AG08396 (cell line): ENCODE data around the gene FOXN3.
A peak's percentile ranks its signal among the peaks of the same experiment; 100 is the strongest.

ENCODE experiments used
- DNase-seq: peaks from one replicate; pipeline ENCODE4 v3.0.0; 2012; ENCODE audit warnings: low spot score, mixed read lengths

The FOXN3 gene

DNA sequence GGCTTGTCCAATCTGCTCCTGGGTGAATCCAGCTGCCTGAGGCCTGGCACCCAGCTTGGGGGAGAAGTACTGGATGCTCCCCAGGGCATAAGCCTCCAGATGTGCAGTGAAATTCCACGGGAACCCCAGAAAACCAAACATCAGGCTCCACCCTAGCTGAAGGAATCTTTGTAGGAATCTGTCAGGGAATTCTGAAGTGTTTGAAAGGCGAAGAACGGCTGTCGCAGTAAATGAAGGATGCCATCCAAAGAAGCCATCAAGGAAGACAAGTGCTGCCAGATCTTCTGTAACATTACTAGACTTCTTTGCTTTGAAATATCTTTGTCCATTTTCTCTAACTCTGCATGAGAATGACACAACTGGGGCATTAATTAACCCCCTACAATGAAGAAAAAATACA lies 219.4 kb downstream of the FOXN3 start:
- no peak for DNase-seq

DNA sequence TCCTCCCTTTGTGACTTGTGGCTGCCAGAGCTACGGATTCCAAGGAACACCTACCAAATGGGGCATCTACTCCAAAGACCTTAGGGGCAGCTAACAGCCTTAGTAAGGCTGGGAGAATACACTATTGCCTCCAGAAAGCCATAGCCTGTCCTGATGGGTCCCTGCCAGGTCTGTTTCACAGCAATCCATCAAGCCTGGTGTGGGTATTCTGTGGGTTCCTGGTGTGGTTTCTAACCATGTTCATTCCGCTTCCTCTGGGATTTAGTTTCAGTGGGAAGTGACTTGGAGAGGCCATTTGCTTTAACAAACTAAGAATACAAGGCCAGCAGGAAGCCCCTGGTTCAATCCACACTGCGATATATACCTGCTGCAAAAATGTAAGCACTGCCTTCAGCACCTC lies 220.5 kb downstream of the FOXN3 start:
- DNase-seq, result no peak

GRCh38 chr14:89194376-89194775 lies 222.7 kb downstream of the FOXN3 start:
- DNase-seq, result no peak

DNA sequence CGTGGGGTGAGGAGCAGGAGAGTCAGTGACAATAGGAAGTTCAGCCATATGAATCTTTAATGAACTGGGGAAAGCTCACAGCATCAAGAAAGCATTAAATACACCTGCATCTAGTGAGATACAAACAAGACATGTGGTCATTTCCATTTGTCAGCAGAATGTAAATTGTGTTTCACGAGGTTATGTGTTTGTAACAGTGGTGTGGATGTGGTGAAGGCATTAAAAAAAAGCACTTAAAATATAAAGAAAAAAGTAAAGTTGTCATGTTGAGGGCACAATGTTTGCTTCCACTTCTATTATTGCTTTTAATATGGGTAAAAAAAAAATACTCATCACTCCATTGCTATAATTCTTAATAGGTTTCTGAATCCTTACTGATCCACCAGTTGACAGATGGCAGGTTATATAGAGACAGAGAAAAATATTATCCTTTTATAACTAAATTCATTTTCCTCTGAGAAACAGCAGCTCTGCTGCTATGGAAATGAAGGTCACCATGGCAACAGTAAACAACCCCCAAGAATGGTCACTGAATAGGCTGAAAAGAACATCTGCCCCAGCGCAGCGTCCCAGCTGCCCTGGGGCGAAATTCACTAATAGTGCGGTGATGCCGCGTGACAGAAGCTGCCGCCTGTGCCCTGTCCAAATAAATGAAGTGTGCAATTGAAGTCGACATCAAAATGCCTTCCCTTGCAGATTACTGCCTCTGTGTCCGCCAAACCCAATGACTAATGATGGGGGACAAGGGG lies 226.1 kb downstream of the FOXN3 start:
- no peak for DNase-seq

GRCh38 chr14:89188492-89188891 lies 228.5 kb downstream of the FOXN3 start:
- no peak for DNase-seq

DNA sequence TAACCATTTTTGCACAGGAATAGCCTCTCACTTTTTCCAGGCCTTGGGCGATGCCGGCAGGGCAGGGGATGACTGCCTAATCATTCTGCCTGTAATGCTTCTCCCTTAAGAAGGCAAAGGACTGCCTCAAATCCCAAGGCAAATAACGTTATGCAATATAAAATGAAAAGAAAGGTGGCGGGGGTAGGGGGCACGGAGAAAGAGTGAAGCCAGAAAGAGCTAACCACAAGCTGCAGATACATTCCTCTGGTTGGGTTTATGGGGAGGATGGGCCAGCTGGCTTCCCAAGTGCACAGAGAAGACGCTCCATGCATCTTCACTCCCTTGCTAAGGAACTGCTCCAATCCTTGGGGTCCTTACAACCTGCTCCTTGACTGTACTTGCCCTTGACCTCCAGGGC lies 229.5 kb downstream of the FOXN3 start:
- no peak for DNase-seq

DNA sequence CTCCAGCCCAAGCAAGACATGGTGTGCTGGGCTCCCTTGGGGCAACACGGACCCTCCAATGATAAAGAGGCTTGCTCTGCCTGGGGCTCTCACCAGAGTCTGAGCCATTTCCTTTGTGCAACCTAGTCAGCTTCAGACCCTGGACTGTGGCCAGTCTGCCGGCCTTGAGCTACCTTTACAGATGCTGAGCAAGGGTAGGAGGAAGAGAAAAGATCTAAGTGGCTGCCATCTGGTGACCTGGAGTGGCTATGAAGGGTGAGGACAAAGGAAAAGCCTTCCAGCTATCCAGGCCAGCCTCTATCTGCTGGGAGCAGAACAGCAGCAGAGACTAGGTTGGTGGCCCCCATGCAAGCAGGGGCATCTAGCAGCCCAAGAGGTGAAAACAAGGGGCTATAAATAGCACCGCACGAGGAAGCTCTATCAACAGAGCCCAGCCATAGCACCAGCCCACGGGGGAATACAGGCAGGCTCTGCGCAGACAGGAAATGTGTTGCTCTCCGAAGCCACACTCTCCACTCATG lies 230.1 kb downstream of the FOXN3 start:
- no peak for DNase-seq

- DNase-seq, result peak; percentile 41
These were observed 230.8 kb downstream of the FOXN3 start for GRCh38 chr14:89185919-89186855.

- no peak for DNase-seq
These were observed 232.1 kb downstream of the FOXN3 start for GRCh38 chr14:89184952-89185351.

GRCh38 chr14:89182326-89182725 lies 234.7 kb downstream of the FOXN3 start:
- no peak for DNase-seq

DNA sequence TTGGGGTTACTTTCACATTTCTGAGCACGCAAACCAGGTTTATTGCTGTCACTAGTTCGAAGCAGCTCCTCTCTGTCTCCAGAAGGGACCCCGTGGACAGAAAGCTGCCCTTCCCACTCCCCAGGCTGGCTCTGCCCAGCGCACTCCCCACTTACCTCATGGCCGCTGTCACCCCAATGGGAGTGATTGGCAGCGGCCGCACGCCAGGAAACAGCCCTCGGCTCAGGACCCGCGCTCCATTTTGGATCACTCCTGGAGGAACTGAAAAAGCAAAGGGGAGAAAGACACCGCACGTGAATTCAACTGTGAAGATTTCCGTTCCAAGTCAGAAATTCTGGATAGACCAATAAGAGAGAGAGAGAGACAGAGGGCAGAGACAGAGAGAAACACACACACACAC lies 236.5 kb downstream of the FOXN3 start:
- DNase-seq, result no peak

GRCh38 chr14:89179891-89180404 lies 237.1 kb downstream of the FOXN3 start:
- no peak for DNase-seq

DNA sequence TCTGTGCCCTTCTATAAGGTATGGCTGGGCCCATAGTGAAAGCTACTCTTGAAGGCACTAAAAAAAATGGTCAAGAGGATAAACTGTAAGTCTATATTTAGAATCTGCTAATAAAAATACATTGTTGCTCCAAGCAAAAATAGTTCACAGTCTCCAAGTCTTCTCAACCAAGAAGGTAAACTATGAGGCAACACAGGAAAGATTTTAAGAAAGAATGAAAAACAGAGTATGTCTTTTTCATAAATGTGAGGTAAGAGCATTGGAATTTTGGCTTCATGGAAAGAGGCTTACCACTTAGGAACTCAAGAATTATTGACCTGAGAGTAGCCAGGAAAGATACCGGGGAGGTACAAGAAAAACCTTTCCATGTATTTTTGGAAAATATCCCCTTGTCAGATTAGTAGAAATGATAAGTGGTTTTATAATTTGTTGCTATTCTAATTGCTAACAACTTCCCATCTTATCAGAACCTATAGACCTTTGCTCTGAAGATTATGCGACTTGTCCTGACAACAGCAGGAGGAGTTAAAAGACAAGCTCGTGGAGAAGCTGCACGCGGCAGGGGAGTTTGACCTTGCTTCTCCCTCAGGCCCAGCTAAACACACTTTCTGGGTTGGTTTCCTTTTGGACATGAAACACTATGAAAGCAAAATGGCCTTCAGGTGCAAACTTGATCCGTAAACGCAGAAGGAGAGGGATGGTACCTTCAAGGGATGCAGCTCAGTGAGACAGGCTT lies 238.1 kb downstream of the FOXN3 start:
- DNase-seq, result no peak

- DNase-seq, result no peak
These were observed 238.7 kb downstream of the FOXN3 start for GRCh38 chr14:89178376-89178775.

GRCh38 chr14:89175881-89176799 lies 240.9 kb downstream of the FOXN3 start:
- DNase-seq, result no peak

DNA sequence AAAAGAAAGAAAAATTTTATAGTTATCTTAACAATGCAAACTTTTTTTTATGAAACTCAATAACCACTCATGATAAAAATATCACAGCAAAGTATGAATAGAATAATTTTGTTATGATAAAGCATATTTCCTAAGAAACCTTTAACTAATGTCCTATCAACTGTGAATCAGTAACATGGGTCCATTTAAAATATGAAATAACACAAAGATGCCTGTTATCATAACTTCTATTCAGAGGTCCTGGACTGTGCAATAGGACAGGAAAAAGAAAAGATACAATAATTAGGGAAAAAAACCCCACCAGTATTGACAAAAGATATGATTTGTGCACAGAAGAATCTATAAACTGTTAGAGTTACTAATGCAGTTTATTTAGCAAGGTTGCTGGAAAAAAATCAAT lies 245.4 kb downstream of the FOXN3 start:
- DNase-seq, result no peak

DNA sequence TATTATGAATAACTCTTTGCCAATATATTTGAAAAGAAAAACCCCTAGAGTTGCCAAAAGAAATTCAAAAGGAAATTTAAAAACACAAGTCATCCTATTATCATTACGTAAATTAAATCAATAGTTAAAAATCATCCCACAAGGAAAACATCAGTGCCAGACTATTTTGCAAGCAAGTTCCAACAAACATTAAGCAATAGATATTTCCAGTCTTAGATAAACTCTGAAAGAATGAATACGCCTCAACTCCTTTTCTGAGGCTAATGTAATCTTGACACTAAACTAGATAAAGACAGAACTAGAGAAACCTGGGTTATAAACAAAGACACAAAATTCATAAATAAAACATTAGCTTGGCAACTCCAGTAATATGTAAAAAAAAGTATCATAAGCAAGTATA lies 245.9 kb downstream of the FOXN3 start:
- no peak for DNase-seq

- no peak for DNase-seq
These were observed 249.3 kb downstream of the FOXN3 start for GRCh38 chr14:89167705-89168104.

DNA sequence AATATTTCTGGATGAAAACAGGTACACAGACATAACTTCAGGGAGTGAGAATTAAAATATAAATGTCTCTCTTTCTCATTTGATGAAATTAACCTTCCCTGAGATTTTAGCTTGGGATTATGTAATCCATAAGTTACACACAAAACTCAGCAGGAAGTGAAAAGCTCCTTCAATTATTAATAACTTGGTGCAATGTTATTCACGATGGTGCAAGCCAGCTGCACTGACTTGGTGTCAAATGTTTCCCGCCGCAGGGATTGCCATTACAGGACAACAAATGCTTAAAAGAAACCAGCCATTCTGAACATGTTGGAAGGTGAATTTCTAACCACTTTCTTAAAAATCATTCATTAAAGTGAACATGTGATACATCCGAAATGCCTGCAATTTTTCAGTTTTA lies 250.4 kb downstream of the FOXN3 start:
- no peak for DNase-seq

GRCh38 chr14:89165189-89166181 lies 251.5 kb downstream of the FOXN3 start:
- peak; percentile 24 for DNase-seq
